ENCODE results near the gene SLC38A3.

SLC38A3 gene

GRCh38 chr3:50258029-50258680 is 53.1 kb downstream of the SLC38A3 start:
- no peak overlapping the region for H3K4me3 ChIP-seq (ENCODE audit: low read depth, low read length)
- TF ChIP-seq CTCF (IDR thresholded peaks at IDR 0.05; ENCODE audit: low read depth, low read length), result no peak
- no peak for TF ChIP-seq MAX (IDR thresholded peaks at IDR 0.05; ENCODE audit: low read depth, low read length)
- TF ChIP-seq MYC (IDR thresholded peaks at IDR 0.05; ENCODE audit: low read depth, low read length), result no peak
- TF ChIP-seq POLR2A (IDR thresholded peaks at IDR 0.05; ENCODE audit: extremely low read depth, insufficient read length), result no peak
- no peak for DNase-seq (ENCODE audit: low read depth)

- no peak for DNase-seq (ENCODE audit: low read depth)
- no peak for TF ChIP-seq MAX (IDR thresholded peaks at IDR 0.05; ENCODE audit: low read depth, low read length)
- TF ChIP-seq MYC (IDR thresholded peaks at IDR 0.05; ENCODE audit: low read depth, low read length), result no peak
- TF ChIP-seq POLR2A (IDR thresholded peaks at IDR 0.05; ENCODE audit: extremely low read depth, insufficient read length), result no peak
- no peak for TF ChIP-seq CTCF (IDR thresholded peaks at IDR 0.05; ENCODE audit: low read depth, low read length)
- H3K4me3 ChIP-seq (ENCODE audit: low read depth, low read length), result no peak overlapping the region
Measured at GRCh38 chr3:50258979-50259378, 53.9 kb downstream of the SLC38A3 start.

GRCh38 chr3:50259432-50260026 is 54.5 kb downstream of the SLC38A3 start:
- DNase-seq (ENCODE audit: low read depth), result no peak
- no peak overlapping the region for H3K4me3 ChIP-seq (ENCODE audit: low read depth, low read length)

GRCh38 chr3:50260027-50260941 is 55.2 kb downstream of the SLC38A3 start:
- no peak overlapping the region for H3K4me3 ChIP-seq (ENCODE audit: low read depth, low read length)
- peak; percentile 86 for DNase-seq (ENCODE audit: low read depth)
- TF ChIP-seq CTCF (IDR thresholded peaks at IDR 0.05; ENCODE audit: low read depth, low read length) (peak; percentile 88), POLR2A (IDR thresholded peaks at IDR 0.05; ENCODE audit: extremely low read depth, insufficient read length) (peak; percentile 36), MAX (IDR thresholded peaks at IDR 0.05; ENCODE audit: low read depth, low read length) (peak; percentile 32), MYC (IDR thresholded peaks at IDR 0.05; ENCODE audit: low read depth, low read length) (no peak)

More at GRCh38 chr3:50259432-50260026, 54.5 kb downstream of the SLC38A3 start:
- no peak for TF ChIP-seq POLR2A (IDR thresholded peaks at IDR 0.05; ENCODE audit: extremely low read depth, insufficient read length)
- TF ChIP-seq MAX (IDR thresholded peaks at IDR 0.05; ENCODE audit: low read depth, low read length), result no peak
- no peak for TF ChIP-seq MYC (IDR thresholded peaks at IDR 0.05; ENCODE audit: low read depth, low read length)
- TF ChIP-seq CTCF (IDR thresholded peaks at IDR 0.05; ENCODE audit: low read depth, low read length), result no peak

GRCh38 chr3:50260942-50261441 is 55.9 kb downstream of the SLC38A3 start:
- TF ChIP-seq CTCF (IDR thresholded peaks at IDR 0.05; ENCODE audit: low read depth, low read length) (no peak), MYC (IDR thresholded peaks at IDR 0.05; ENCODE audit: low read depth, low read length) (no peak), POLR2A (IDR thresholded peaks at IDR 0.05; ENCODE audit: extremely low read depth, insufficient read length) (no peak), MAX (IDR thresholded peaks at IDR 0.05; ENCODE audit: low read depth, low read length) (no peak)
- DNase-seq (ENCODE audit: low read depth), result no peak
- no peak overlapping the region for H3K4me3 ChIP-seq (ENCODE audit: low read depth, low read length)

All from NB4 (cell line).